GM23338 (cell line): ENCODE data around the gene UNC5A. TPM values are rescaled to one million over a fixed set of nuclear protein-coding genes. Genes with fewer than 3 reads are reported as not detected.

Experiments
- ATAC-seq: fragments of 200-7000 bp; cut with Tn5 transposase; 3 replicates; pipeline ENCODE4 v1.9.1; 2020
- DNase-seq: peaks from one replicate; pipeline ENCODE4 v3.0.0-alpha.2; 2015; ENCODE audit warnings: low spot score
- H2AFZ ChIP-seq: fragments of 200-600 bp; sonication (generic); 2 replicates; pipeline ENCODE4 v1.8.0; 2016; ENCODE audit warnings: antibody characterized with exemption, mild to moderate bottlenecking, moderate library complexity
- H3F3A ChIP-seq: fragments of 200-600 bp; sonication (generic); replicated peaks from 2 replicates; pipeline ENCODE4 v1.8.0; 2017; ENCODE audit warnings: antibody characterized with exemption, mixed run types, low read depth
- H3K27ac ChIP-seq: fragments of 200-600 bp; sonication (generic); 2 replicates; pipeline ENCODE4 v1.6.1; 2016; ENCODE audit warnings: low read depth
- H3K27me3 ChIP-seq: fragments of 200-600 bp; sonication (generic); 2 replicates; pipeline ENCODE4 v1.8.0; 2016; ENCODE audit warnings: mild to moderate bottlenecking, mixed run types, moderate library complexity; ENCODE audit not compliant: insufficient read depth
- H3K36me3 ChIP-seq: fragments of 200-600 bp; sonication (generic); 2 replicates; pipeline ENCODE4 v1.8.0; 2016; ENCODE audit warnings: mild to moderate bottlenecking; ENCODE audit not compliant: insufficient read depth
- H3K4me1 ChIP-seq: fragments of 200-600 bp; sonication (generic); 2 replicates; pipeline ENCODE4 v1.8.0; 2016; ENCODE audit warnings: mild to moderate bottlenecking, moderate library complexity; ENCODE audit not compliant: insufficient read depth
- H3K4me2 ChIP-seq: fragments of 200-600 bp; sonication (generic); 2 replicates; pipeline ENCODE4 v1.7.1; 2017; ENCODE audit warnings: mixed run types
- H3K4me3 ChIP-seq: fragments of 200-600 bp; sonication (generic); 2 replicates; pipeline ENCODE4 v1.6.1; 2016; ENCODE audit warnings: mixed run types
- H3K79me2 ChIP-seq: fragments of 200-600 bp; sonication (generic); replicated peaks from 2 replicates; pipeline ENCODE4 v1.8.0; 2017; ENCODE audit warnings: mild to moderate bottlenecking; ENCODE audit not compliant: insufficient read depth
- H3K9me2 ChIP-seq: fragments of 200-600 bp; sonication (generic); 2 replicates; pipeline ENCODE4 v1.8.0; 2017; ENCODE audit not compliant: insufficient read depth
- H4K20me1 ChIP-seq: fragments of 200-600 bp; sonication (generic); replicated peaks from 2 replicates; pipeline ENCODE4 v1.8.0; 2017; ENCODE audit warnings: mild to moderate bottlenecking; ENCODE audit not compliant: insufficient read depth
- H3K27ac Mint-ChIP-seq: 2 replicates; pipeline ENCODE4 v1.8.0; 2020; ENCODE audit warnings: inconsistent platforms, mild to moderate bottlenecking, moderate library complexity, mixed read lengths
- H3K27me3 Mint-ChIP-seq: 3 replicates; pipeline ENCODE4 v1.8.0; 2022; ENCODE audit warnings: low read depth, mild to moderate bottlenecking, moderate library complexity, mixed read lengths, inconsistent platforms; ENCODE audit not compliant: insufficient read depth, poor library complexity
- H3K36me3 Mint-ChIP-seq: 3 replicates; pipeline ENCODE4 v1.8.0; 2021; ENCODE audit warnings: low read depth, mild to moderate bottlenecking, inconsistent platforms, moderate library complexity, mixed read lengths
- H3K4me1 Mint-ChIP-seq: 3 replicates; pipeline ENCODE4 v1.8.0; 2020; ENCODE audit warnings: mild to moderate bottlenecking, inconsistent platforms, mixed read lengths
- H3K4me3 Mint-ChIP-seq: 3 replicates; pipeline ENCODE4 v1.8.0; 2021; ENCODE audit warnings: moderate library complexity, mild to moderate bottlenecking, inconsistent platforms, mixed read lengths
- H3K9me3 Mint-ChIP-seq: 3 replicates; pipeline ENCODE4 v1.8.0; 2020; ENCODE audit warnings: moderate library complexity, mild to moderate bottlenecking, inconsistent platforms, mixed read lengths
- CREB1 ChIP-seq: fragments of 250-450 bp; sonication (Bioruptor Pico); IDR thresholded peaks from 2 replicates; pipeline ENCODE4 v1.5.0; 2020; ENCODE audit warnings: low read depth, mild to moderate bottlenecking, moderate library complexity
- CTCF ChIP-seq, 2 experiments: fragments of 200-600 bp in 1 of 2; sonication (generic) in 1 of 2; conservative IDR thresholded peaks; 2 replicates each; pipeline versions ENCODE4 v1.5.1 to v1.6.1; 2016 to 2017; ENCODE audit warnings: antibody characterized with exemption in 2 of 2, low read depth in 2 of 2, mild to moderate bottlenecking in 2 of 2, moderate library complexity in 1 of 2
- EZH2phosphoT487 ChIP-seq: fragments of 200-600 bp; sonication (generic); IDR thresholded peaks from one replicate; pipeline ENCODE4 v1.8.1; 2018; ENCODE audit warnings: antibody characterized with exemption; ENCODE audit not compliant: unreplicated experiment
- JUNB ChIP-seq: IDR thresholded peaks from one replicate; pipeline ENCODE4 v1.6.1; 2016; ENCODE audit warnings: antibody characterized with exemption; ENCODE audit not compliant: unreplicated experiment
- NANOG ChIP-seq: IDR thresholded peaks from 2 replicates; pipeline ENCODE4 v1.6.1; 2016; ENCODE audit warnings: antibody characterized with exemption, borderline replicate concordance
- REST ChIP-seq: IDR thresholded peaks from one replicate; pipeline ENCODE4 v1.6.1; 2018; ENCODE audit warnings: antibody characterized with exemption; ENCODE audit not compliant: unreplicated experiment
- STAT1 ChIP-seq: IDR thresholded peaks from one replicate; pipeline ENCODE4 v1.6.1; 2016; ENCODE audit warnings: antibody characterized with exemption; ENCODE audit not compliant: unreplicated experiment
- ZNF114 ChIP-seq: fragments of 250-450 bp; sonication (Bioruptor Pico); IDR thresholded peaks from 2 replicates; pipeline ENCODE4 v1.5.0; 2020; ENCODE audit warnings: mild to moderate bottlenecking, moderate library complexity
- ZNF331 ChIP-seq: fragments of 250-450 bp; sonication (Bioruptor Pico); IDR thresholded peaks from 2 replicates; pipeline ENCODE4 v1.5.0; 2020; ENCODE audit warnings: low read depth, mild to moderate bottlenecking, moderate library complexity
- ZNF462 ChIP-seq: fragments of 250-450 bp; sonication (Bioruptor Pico); IDR thresholded peaks from 2 replicates; pipeline ENCODE4 v1.5.0; 2020; ENCODE audit warnings: mild to moderate bottlenecking, moderate library complexity
- polyA plus RNA-seq: library from polyadenylated mRNA; unstranded; fragments of >200 nt; fragmentation: Nextera tagmentation; extraction: Ambion mirVana; gene quantifications from 2 replicates; pipeline ENCODE4 v1.2.1, GENCODE V29; 2016
- total RNA-seq: library from RNA; depleted of rRNA; stranded (reverse); fragments of >200 nt; shearing (Covaris generic); gene quantifications from 2 replicates; pipeline ENCODE4 v1.2.3, GENCODE V29; 2014
- TF ChIP-seq, protein P1 (sequence below): IDR thresholded peaks from 2 replicates; pipeline ENCODE4 v1.6.1; 2016; ENCODE audit warnings: antibody characterized with exemption

UNC5A gene
- total and polyA plus RNA-seq, 2 experiments from 2014 or later: 0.92 to 3.9 TPM

- Mint-ChIP-seq H3K27me3 (peaks cover 21% of the 10 kb centered on the region), H3K27ac (no peak overlapping the region), H3K9me3 (no peaks in the 10 kb centered on the region), H3K36me3 (no peaks in the 10 kb centered on the region), H3K4me1 (peaks cover 20% of the 10 kb centered on the region), H3K4me3 (no peak overlapping the region)
- Histone ChIP-seq H3K79me2 (no peaks in the 10 kb centered on the region), H4K20me1 (no peaks in the 10 kb centered on the region), H3K4me3 (no peak overlapping the region), H3K4me2 (no peak overlapping the region), H3K27me3 (no peaks in the 10 kb centered on the region), H3K4me1 (peaks cover 15% of the 10 kb centered on the region; the same call in 1 of the 2 replicates), H3K27ac (no peak overlapping the region), H3F3A (no peaks in the 10 kb centered on the region), H3K36me3 (no peaks in the 10 kb centered on the region), H3K9me2 (no peaks in the 10 kb centered on the region), H2AFZ (no peak overlapping the region)
- DNase-seq (no peak), ATAC-seq (no peak)
- TF ChIP-seq CREB1 (CRISPR knock-in tag) (no peak), JUNB (no peak), REST (no peak), ZNF462 (CRISPR knock-in tag) (no peak), ZNF331 (CRISPR knock-in tag) (no peak), CTCF (conservative IDR thresholded peaks at IDR 0.05; ENCODE audit: low read depth in 2 of 2) (no peak), ZNF114 (CRISPR knock-in tag) (no peak), STAT1 (no peak), NANOG (no peak), EZH2phosphoT487 (no peak)
- TF ChIP-seq, protein P1, sequence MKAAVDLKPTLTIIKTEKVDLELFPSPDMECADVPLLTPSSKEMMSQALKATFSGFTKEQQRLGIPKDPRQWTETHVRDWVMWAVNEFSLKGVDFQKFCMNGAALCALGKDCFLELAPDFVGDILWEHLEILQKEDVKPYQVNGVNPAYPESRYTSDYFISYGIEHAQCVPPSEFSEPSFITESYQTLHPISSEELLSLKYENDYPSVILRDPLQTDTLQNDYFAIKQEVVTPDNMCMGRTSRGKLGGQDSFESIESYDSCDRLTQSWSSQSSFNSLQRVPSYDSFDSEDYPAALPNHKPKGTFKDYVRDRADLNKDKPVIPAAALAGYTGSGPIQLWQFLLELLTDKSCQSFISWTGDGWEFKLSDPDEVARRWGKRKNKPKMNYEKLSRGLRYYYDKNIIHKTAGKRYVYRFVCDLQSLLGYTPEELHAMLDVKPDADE: no peak
Observed at GRCh38 chr5:176860381-176860780, 50.0 kb downstream of the UNC5A start.
